ENCODE measurements around the gene PPP4C.

The PPP4C gene

GRCh38 chr16:30060346-30060745, 15.4 kb upstream of the PPP4C start:
- no peak for DNase-seq

GRCh38 chr16:30060836-30061554, 14.8 kb upstream of the PPP4C start:
- no peak for DNase-seq

GRCh38 chr16:30063278-30063892, 12.4 kb upstream of the PPP4C start:
- no peak for DNase-seq

GRCh38 chr16:30063893-30064728, 11.7 kb upstream of the PPP4C start:
- peak; percentile 42 for DNase-seq

- no peak for DNase-seq
These were observed 11.1 kb upstream of the PPP4C start for GRCh38 chr16:30064729-30065101.

- peak; percentile 94 for DNase-seq
These were observed 10.5 kb upstream of the PPP4C start, which contains the start of gene ALDOA for GRCh38 chr16:30065102-30065942. TSS of gene ALDOA (plus strand) at chr16:30065760. CDS start at chr16:30066898, 1,138 bp downstream.

- DNase-seq, result no peak
These were observed 9.6 kb upstream of the PPP4C start for GRCh38 chr16:30065943-30066760.

- DNase-seq, result no peak
These were observed 8.8 kb upstream of the PPP4C start for GRCh38 chr16:30066761-30067583.

GRCh38 chr16:30067584-30067916, 8.2 kb upstream of the PPP4C start:
- no peak for DNase-seq

- DNase-seq, result no peak
These were observed 7.5 kb upstream of the PPP4C start for GRCh38 chr16:30068333-30068732.

- peak; percentile 17 for DNase-seq
These were observed 6.8 kb upstream of the PPP4C start for GRCh38 chr16:30068750-30069610.

- no peak for DNase-seq
These were observed 6.0 kb upstream of the PPP4C start for GRCh38 chr16:30069611-30070462.

- no peak for DNase-seq
These were observed 5.3 kb upstream of the PPP4C start for GRCh38 chr16:30070490-30070889.

- DNase-seq, result no peak
These were observed 540 bp downstream of the PPP4C start for GRCh38 chr16:30076276-30076791.

GRCh38 chr16:30077656-30078055, 1.9 kb downstream of the PPP4C start:
- no peak for DNase-seq

GRCh38 chr16:30078744-30079143, 3.0 kb downstream of the PPP4C start:
- DNase-seq, result no peak

GRCh38 chr16:30079480-30079879, 3.7 kb downstream of the PPP4C start:
- no peak for DNase-seq

- no peak for DNase-seq
These were observed 6.8 kb downstream of the PPP4C start for GRCh38 chr16:30082545-30083090.

All from NCI-H526 treated with DMSO at 0.1 percent for 48 hours (cell line).